H9 (cell line): ENCODE measurements around the gene STARD3. TPM values are rescaled to one million over a fixed set of nuclear protein-coding genes. Genes with fewer than 3 reads are reported as not detected.

Source experiments
- DNase-seq: peaks from one replicate; pipeline ENCODE4 v3.0.0-alpha.2; 2017
- H2AFZ ChIP-seq: one replicate; pipeline ENCODE4 v1.6.1; 2013; ENCODE audit warnings: mild to moderate bottlenecking, low read length, control low read depth, moderate library complexity
- H2AK5ac ChIP-seq: 2 replicates; pipeline ENCODE4 v1.6.1; 2013; ENCODE audit warnings: low read length, control low read depth, mixed read lengths; ENCODE audit not compliant: insufficient read length
- H2BK120ac ChIP-seq: one replicate; pipeline ENCODE4 v1.6.1; 2013; ENCODE audit warnings: low read depth, mild to moderate bottlenecking, low read length, control low read depth, inconsistent platforms; ENCODE audit not compliant: poor library complexity, severe bottlenecking
- H2BK12ac ChIP-seq: 2 replicates; pipeline ENCODE4 v1.6.1; 2013; ENCODE audit warnings: low read length, control low read depth, mixed read lengths, low read depth; ENCODE audit not compliant: insufficient read length
- H2BK15ac ChIP-seq: 2 replicates; pipeline ENCODE4 v1.6.1; 2013; ENCODE audit warnings: low read depth, low read length, control low read depth
- H2BK20ac ChIP-seq: one replicate; pipeline ENCODE4 v1.6.1; 2013; ENCODE audit warnings: low read depth, mild to moderate bottlenecking, low read length, control low read depth, inconsistent platforms; ENCODE audit not compliant: poor library complexity, severe bottlenecking
- H2BK5ac ChIP-seq: 2 replicates; pipeline ENCODE4 v1.6.1; 2013; ENCODE audit warnings: low read length, control low read depth, mixed read lengths; ENCODE audit not compliant: insufficient read length
- H3K14ac ChIP-seq: 2 replicates; pipeline ENCODE4 v1.6.1; 2013; ENCODE audit warnings: low read length, control low read depth; ENCODE audit not compliant: insufficient read depth
- H3K18ac ChIP-seq: 2 replicates; pipeline ENCODE4 v1.6.1; 2013; ENCODE audit warnings: low read depth, mild to moderate bottlenecking, mixed read lengths, low read length, control low read depth; ENCODE audit not compliant: insufficient read length
- H3K23ac ChIP-seq: 2 replicates; pipeline ENCODE4 v1.6.1; 2013; ENCODE audit warnings: low read length, control low read depth, mixed read lengths, low read depth; ENCODE audit not compliant: insufficient read length
- H3K23me2 ChIP-seq: 2 replicates; pipeline ENCODE4 v1.6.1; 2013; ENCODE audit warnings: low read depth, mild to moderate bottlenecking, mixed read lengths, low read length, control low read depth; ENCODE audit not compliant: insufficient read length, poor library complexity, severe bottlenecking
- H3K27ac ChIP-seq: 2 replicates; pipeline ENCODE4 v1.5.1; 2013; ENCODE audit warnings: low read length, control low read depth, mixed read lengths, low read depth; ENCODE audit not compliant: insufficient read length
- H3K27me3 ChIP-seq: 2 replicates; pipeline ENCODE4 v1.6.1; 2013; ENCODE audit warnings: low read length, control low read depth, inconsistent platforms; ENCODE audit not compliant: insufficient read depth
- H3K4ac ChIP-seq: 2 replicates; pipeline ENCODE4 v1.6.1; 2013; ENCODE audit warnings: low read depth, mild to moderate bottlenecking, control low read depth, inconsistent platforms, low read length, moderate library complexity
- H3K4me1 ChIP-seq: 2 replicates; pipeline ENCODE4 v1.6.1; 2013; ENCODE audit warnings: low read length, control low read depth, inconsistent platforms; ENCODE audit not compliant: insufficient read depth
- H3K4me2 ChIP-seq: 2 replicates; pipeline ENCODE4 v1.6.1; 2013; ENCODE audit warnings: low read length, control low read depth, mixed read lengths; ENCODE audit not compliant: insufficient read length, insufficient read depth
- H3K56ac ChIP-seq: 2 replicates; pipeline ENCODE4 v1.6.1; 2013; ENCODE audit warnings: low read depth, mild to moderate bottlenecking, mixed read lengths, low read length, control low read depth; ENCODE audit not compliant: insufficient read length
- H3K79me1 ChIP-seq: 2 replicates; pipeline ENCODE4 v1.6.1; 2013; ENCODE audit warnings: low read depth, mild to moderate bottlenecking, moderate library complexity, low read length, control low read depth, inconsistent platforms; ENCODE audit not compliant: insufficient read depth, poor library complexity, severe bottlenecking
- H3K79me2 ChIP-seq: 2 replicates; pipeline ENCODE4 v1.6.1; 2013; ENCODE audit warnings: low read length, control low read depth, inconsistent platforms; ENCODE audit not compliant: insufficient read depth
- H3K9ac ChIP-seq: 2 replicates; pipeline ENCODE4 v1.6.1; 2013; ENCODE audit warnings: low read length, control low read depth, mixed read lengths; ENCODE audit not compliant: insufficient read length; ENCODE audit errors: extremely low read depth
- H3K9me3 ChIP-seq: one replicate; pipeline ENCODE4 v1.6.1; 2013; ENCODE audit warnings: low read depth, low read length, inconsistent platforms; ENCODE audit not compliant: control insufficient read depth
- H3T11ph ChIP-seq: one replicate; pipeline ENCODE4 v1.6.1; 2013; ENCODE audit warnings: mild to moderate bottlenecking, low read length, control low read depth, inconsistent platforms
- H4K20me1 ChIP-seq: one replicate; pipeline ENCODE4 v1.6.1; 2013; ENCODE audit not compliant: control insufficient read depth, insufficient read length, insufficient read depth
- H4K5ac ChIP-seq: 2 replicates; pipeline ENCODE4 v1.6.1; 2013; ENCODE audit warnings: low read depth, mild to moderate bottlenecking, mixed read lengths, low read length, control low read depth; ENCODE audit not compliant: insufficient read length
- H4K8ac ChIP-seq: replicated peaks from 2 replicates; pipeline ENCODE4 v1.6.1; 2013; ENCODE audit warnings: low read length, control low read depth, mixed read lengths, low read depth; ENCODE audit not compliant: insufficient read length
- H4K91ac ChIP-seq: 2 replicates; pipeline ENCODE4 v1.6.1; 2013; ENCODE audit warnings: low read depth, mild to moderate bottlenecking, moderate library complexity, mixed read lengths, low read length, control low read depth; ENCODE audit not compliant: insufficient read length
- H3K27ac Mint-ChIP-seq, 3 experiments: 2 replicates in 2 of 3; 3 replicates in 1 of 3; pipeline ENCODE4 v1.8.0; 2020 to 2021; ENCODE audit warnings: mixed read lengths in 3 of 3, mild to moderate bottlenecking in 1 of 3, moderate library complexity in 1 of 3
- H3K27me3 Mint-ChIP-seq: 2 replicates; pipeline ENCODE4 v1.8.0; 2021; ENCODE audit warnings: low read depth, mild to moderate bottlenecking, moderate library complexity, mixed read lengths
- H3K36me3 Mint-ChIP-seq, 3 experiments: 2 replicates in 2 of 3; 3 replicates in 1 of 3; pipeline ENCODE4 v1.8.0; 2020 to 2021; ENCODE audit warnings: low read depth in 3 of 3, mixed read lengths in 3 of 3; ENCODE audit not compliant: insufficient read depth in 1 of 3
- H3K4me1 Mint-ChIP-seq, 2 experiments: 2 replicates each; pipeline ENCODE4 v1.8.0; 2020; ENCODE audit warnings: mixed read lengths in 2 of 2
- H3K4me3 Mint-ChIP-seq, 2 experiments: 2 replicates in 1 of 2; 3 replicates in 1 of 2; pipeline ENCODE4 v1.8.0; 2020 to 2021; ENCODE audit warnings: mild to moderate bottlenecking in 2 of 2, mixed read lengths in 2 of 2, moderate library complexity in 1 of 2
- H3K9me3 Mint-ChIP-seq, 2 experiments: 2 replicates in 1 of 2; 3 replicates in 1 of 2; pipeline ENCODE4 v1.8.0; 2020; ENCODE audit warnings: mild to moderate bottlenecking in 2 of 2, mixed read lengths in 2 of 2, moderate library complexity in 1 of 2
- CTCF ChIP-seq: fragments of 200-600 bp; sonication (generic); conservative IDR thresholded peaks from 3 replicates; pipeline ENCODE4 v1.8.0; 2021; ENCODE audit warnings: antibody characterized with exemption, mild to moderate bottlenecking
- WGBS: extraction: QIAGEN DNeasy Blood & Tissue Kit; methylation state at CpG from one replicate; pipeline ENCODE4 v1.1.7; 2013; ENCODE audit warnings: missing lambda C conversion rate, low lambda C conversion rate, mixed read lengths; ENCODE audit not compliant: insufficient read length; ENCODE audit errors: extremely low coverage; 5-methylcytosine and 5-hydroxymethylcytosine counted together
- total RNA-seq: library from RNA; stranded (reverse); gene quantifications from 2 replicates; pipeline ENCODE4 v1.2.1, GENCODE V29; 2021

The STARD3 gene
- total RNA-seq, 1 experiment from 2014 or later: 51.3 TPM

GRCh38 chr17:39597372-39598046, 39.4 kb upstream of the STARD3 start:
- no peak overlapping the region for H3K4ac ChIP-seq
- H2BK15ac ChIP-seq: no peak overlapping the region
- no peak overlapping the region for H2AFZ ChIP-seq
- H3K4me2 ChIP-seq: peak overlapping the region; percentile 2
- H3K56ac ChIP-seq: no peak overlapping the region
- no peak overlapping the region for H2BK20ac ChIP-seq
- no peak overlapping the region for H3T11ph ChIP-seq
- H4K91ac ChIP-seq: no peak overlapping the region
- H4K5ac ChIP-seq: no peak overlapping the region
- no CpG with 5 or more reads among the region's 22 CpGs for WGBS
- no peak overlapping the region for H3K27ac ChIP-seq
- H4K20me1 ChIP-seq: no peaks in the 10 kb centered on the region
- peaks cover 4% of the 10 kb centered on the region in 2 experiments; a peak in 2 of 5 replicates for H3K9me3 Mint-ChIP-seq
- no peak overlapping the region for H3K18ac ChIP-seq
- no peak overlapping the region for H2BK5ac ChIP-seq
- TF ChIP-seq CTCF: no peak
- H3K9ac ChIP-seq: no peak overlapping the region
- no peak overlapping the region for H4K8ac ChIP-seq
- no peaks in the 10 kb centered on the region for H3K9me3 ChIP-seq
- peaks cover 22 to 63% of the 10 kb centered on the region in 2 experiments for H3K4me1 Mint-ChIP-seq
- H3K4me1 ChIP-seq: 0 out of 2 replicates have a peak, but pooled peaks cover 4% of the 10 kb centered on the region
- no peak overlapping the region for H2AK5ac ChIP-seq
- peaks cover 100% of the 10 kb centered on the region for H3K27me3 Mint-ChIP-seq
- H3K4me3 Mint-ChIP-seq: peak overlapping the region in 1 of 2 experiments; percentile 65; a peak in 3 of 5 replicates
- H3K27ac Mint-ChIP-seq: no peak overlapping the region
- no peak overlapping the region for H3K14ac ChIP-seq
- DNase-seq: no peak
- peaks cover 86% of the 10 kb centered on the region for H3K27me3 ChIP-seq
- no peaks in the 10 kb centered on the region for H3K79me2 ChIP-seq
- H3K79me1 ChIP-seq: no peaks in the 10 kb centered on the region
- no peak overlapping the region for H3K23ac ChIP-seq
- no peak overlapping the region for H2BK12ac ChIP-seq
- H3K36me3 Mint-ChIP-seq: no peaks in the 10 kb centered on the region
- H3K23me2 ChIP-seq: no peaks in the 10 kb centered on the region
- H2BK120ac ChIP-seq: no peak overlapping the region
